Measurements from ENCODE around the gene CBLB. TPM values are rescaled to one million over a fixed set of nuclear protein-coding genes. Genes with fewer than 3 reads are reported as not detected.
A peak's percentile ranks its signal among the peaks of the same experiment; 100 is the strongest.
"Not testable (repeated sequence)": the region's sequence is repeated elsewhere in the genome, so short reads cannot be mapped to it uniquely, and the experiment has no call there.

The CBLB gene
- total RNA-seq, 2 experiments from 2014 or later = 68.8 to 76.3 TPM

GRCh38 chr3:105745046-105745445 is 123.8 kb downstream of the CBLB start:
- Mint-ChIP-seq H3K4me3 (no peak overlapping the region), H3K9me3 (peaks cover 9% of the 10 kb centered on the region), H3K36me3 (ENCODE audit: low read depth) (peaks cover 60% of the 10 kb centered on the region), H3K4me1 (peaks cover 49% of the 10 kb centered on the region), H3K27me3 (no peaks in the 10 kb centered on the region), H3K27ac (no peak overlapping the region)
- no peak for DNase-seq
- CTCF ChIA-PET = no interaction called here
- POLR2A ChIA-PET = no interaction called here

DNA sequence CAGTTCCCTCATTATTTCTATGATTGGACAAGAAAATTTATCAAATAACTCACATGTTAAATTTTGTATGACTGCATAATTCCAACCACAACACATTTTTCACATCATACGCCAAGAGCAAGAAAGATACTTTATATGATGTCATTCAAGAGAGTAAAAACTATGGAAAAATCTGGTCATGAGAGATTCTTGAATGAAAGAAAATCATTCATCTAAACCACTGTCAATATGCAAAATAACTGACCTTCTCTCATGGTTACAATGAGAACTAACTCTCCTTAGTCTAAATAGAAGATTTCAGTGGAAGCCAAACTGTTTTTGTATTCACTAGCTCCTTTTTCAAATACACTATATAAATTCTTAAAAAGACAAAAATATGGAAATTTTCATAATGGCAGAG is 124.6 kb downstream of the CBLB start:
- H3K27me3 Mint-ChIP-seq = no peaks in the 10 kb centered on the region
- ChIA-PET CTCF (interaction anchor here (0.7 kb wide), 1 partner anchor 73 kb away, joined by 3 read pairs; no protein-coding TSS in a partner anchor), POLR2A (no interaction called here)
- no peak overlapping the region for H3K27ac Mint-ChIP-seq
- no peak overlapping the region for H3K4me3 Mint-ChIP-seq
- no peak for DNase-seq
- peaks cover 66% of the 10 kb centered on the region for H3K36me3 Mint-ChIP-seq (ENCODE audit: low read depth)
- peaks cover 11% of the 10 kb centered on the region for H3K9me3 Mint-ChIP-seq
- peaks cover 48% of the 10 kb centered on the region for H3K4me1 Mint-ChIP-seq

GRCh38 chr3:105733356-105733755 is 135.5 kb downstream of the CBLB start:
- no peaks in the 10 kb centered on the region for H3K27me3 Mint-ChIP-seq
- no peak for DNase-seq
- H3K4me3 Mint-ChIP-seq = no peak overlapping the region
- CTCF ChIA-PET = no interaction called here
- peaks cover 50% of the 10 kb centered on the region for H3K36me3 Mint-ChIP-seq (ENCODE audit: low read depth)
- H3K27ac Mint-ChIP-seq = no peak overlapping the region
- no peaks in the 10 kb centered on the region for H3K9me3 Mint-ChIP-seq
- peaks cover 3% of the 10 kb centered on the region for H3K4me1 Mint-ChIP-seq
- POLR2A ChIA-PET = no interaction called here

- Mint-ChIP-seq H3K27me3 (no peaks in the 10 kb centered on the region), H3K9me3 (peaks cover 11% of the 10 kb centered on the region), H3K27ac (no peak overlapping the region), H3K4me3 (no peak overlapping the region), H3K36me3 (ENCODE audit: low read depth) (peaks cover 63% of the 10 kb centered on the region), H3K4me1 (peaks cover 9% of the 10 kb centered on the region)
- ChIA-PET POLR2A (no interaction called here), CTCF (no interaction called here)
- DNase-seq = no peak
Measured at GRCh38 chr3:105731686-105732085, 137.1 kb downstream of the CBLB start.

GRCh38 chr3:105730801-105731354 is 137.9 kb downstream of the CBLB start:
- peaks cover 9% of the 10 kb centered on the region for H3K4me1 Mint-ChIP-seq
- H3K4me3 Mint-ChIP-seq = no peak overlapping the region
- no peaks in the 10 kb centered on the region for H3K27me3 Mint-ChIP-seq
- peaks cover 65% of the 10 kb centered on the region for H3K36me3 Mint-ChIP-seq (ENCODE audit: low read depth)
- H3K9me3 Mint-ChIP-seq = peaks cover 11% of the 10 kb centered on the region
- H3K27ac Mint-ChIP-seq = no peak overlapping the region
- CTCF ChIA-PET = no interaction called here
- DNase-seq = no peak
- POLR2A ChIA-PET = no interaction called here

DNA sequence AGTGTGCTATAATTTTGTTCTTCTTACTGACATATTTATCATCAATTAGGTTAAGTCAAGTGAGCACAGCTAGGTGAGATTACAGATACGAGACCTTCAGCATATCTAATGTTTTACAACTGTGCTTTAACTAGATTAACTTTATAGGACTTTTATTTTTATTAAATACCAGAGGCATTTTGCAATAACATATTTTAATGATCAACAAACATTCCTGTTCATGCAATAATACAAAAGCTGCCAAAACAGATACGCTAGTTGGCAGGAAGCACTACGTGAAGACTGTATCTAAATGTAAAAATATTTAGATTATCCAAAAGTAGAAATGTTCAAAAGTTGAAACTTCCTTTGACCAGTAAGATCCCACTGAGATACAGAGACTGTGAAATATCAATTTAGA is 139.1 kb downstream of the CBLB start:
- H3K27me3 Mint-ChIP-seq = no peaks in the 10 kb centered on the region
- no peak overlapping the region for H3K4me3 Mint-ChIP-seq
- peaks cover 9% of the 10 kb centered on the region for H3K4me1 Mint-ChIP-seq
- ChIA-PET CTCF (no interaction called here), POLR2A (no interaction called here)
- DNase-seq = no peak
- no peak overlapping the region for H3K27ac Mint-ChIP-seq
- peaks cover 11% of the 10 kb centered on the region for H3K9me3 Mint-ChIP-seq
- H3K36me3 Mint-ChIP-seq (ENCODE audit: low read depth) = peaks cover 66% of the 10 kb centered on the region

GRCh38 chr3:105728771-105729312 is 140.0 kb downstream of the CBLB start:
- H3K4me1 Mint-ChIP-seq = peaks cover 14% of the 10 kb centered on the region
- H3K27ac Mint-ChIP-seq = no peak overlapping the region
- H3K27me3 Mint-ChIP-seq = no peaks in the 10 kb centered on the region
- no peak overlapping the region for H3K4me3 Mint-ChIP-seq
- CTCF ChIA-PET = no interaction called here
- DNase-seq = no peak
- peaks cover 67% of the 10 kb centered on the region for H3K36me3 Mint-ChIP-seq (ENCODE audit: low read depth)
- H3K9me3 Mint-ChIP-seq = peaks cover 11% of the 10 kb centered on the region
- POLR2A ChIA-PET = no interaction called here

DNA sequence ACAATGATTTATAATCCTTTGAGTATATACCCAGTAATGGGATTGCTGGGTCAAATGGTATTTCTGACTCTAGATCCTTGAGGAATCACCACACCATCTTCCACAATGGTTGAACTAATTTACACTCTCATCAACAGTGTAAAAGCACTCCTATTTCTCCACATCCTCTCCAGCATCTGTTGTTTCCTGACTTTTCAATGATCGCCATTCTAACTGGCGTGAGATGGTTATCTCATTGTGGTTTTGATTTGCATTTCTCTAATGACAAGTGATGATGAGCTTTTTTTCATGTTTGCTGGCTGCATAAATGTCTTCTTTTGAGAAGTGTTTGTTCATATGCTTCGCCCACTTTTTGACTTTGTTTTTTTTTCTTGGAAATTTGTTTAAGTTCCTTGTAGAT is 141.8 kb downstream of the CBLB start:
- Mint-ChIP-seq H3K36me3 (ENCODE audit: low read depth) (peaks cover 62% of the 10 kb centered on the region), H3K4me1 (peaks cover 24% of the 10 kb centered on the region), H3K9me3 (peaks cover 13% of the 10 kb centered on the region)
- DNase-seq, H3K4me3 Mint-ChIP-seq, H3K27me3 Mint-ChIP-seq, H3K27ac Mint-ChIP-seq, POLR2A ChIA-PET, CTCF ChIA-PET: not testable (repeated sequence)

DNA sequence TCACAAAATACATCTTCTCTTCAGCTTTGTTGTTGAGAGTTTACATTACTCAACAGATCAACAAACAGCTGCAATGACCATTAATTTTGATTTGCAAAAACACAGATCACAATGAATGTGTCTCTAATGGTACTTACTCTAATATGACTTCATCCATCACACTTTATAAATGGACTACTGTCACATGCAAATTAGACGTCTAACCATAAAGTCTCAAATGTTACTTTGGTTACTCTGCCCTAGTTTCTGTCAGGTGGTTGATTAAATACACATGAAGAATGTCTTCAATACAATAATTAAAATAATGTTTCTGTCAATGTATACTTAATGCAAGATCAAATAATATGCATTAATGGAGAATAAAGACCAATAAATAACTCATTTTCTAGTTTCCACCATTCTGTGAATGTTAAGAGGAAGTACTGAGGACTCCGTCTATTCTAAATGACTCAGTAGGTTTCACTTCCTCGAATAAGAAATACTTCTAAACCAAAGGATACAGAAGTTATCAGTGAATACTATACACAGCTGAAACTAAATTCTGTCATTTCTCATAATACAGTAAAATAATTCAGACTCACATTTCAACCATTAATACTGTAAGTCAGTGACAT is 145.8 kb downstream of the CBLB start:
- H3K27me3 Mint-ChIP-seq = no peaks in the 10 kb centered on the region
- H3K27ac Mint-ChIP-seq = peak overlapping the region; percentile 8
- H3K36me3 Mint-ChIP-seq (ENCODE audit: low read depth) = peaks cover 72% of the 10 kb centered on the region
- ChIA-PET CTCF (no interaction called here), POLR2A (no interaction called here)
- H3K4me1 Mint-ChIP-seq = peaks cover 24% of the 10 kb centered on the region
- no peak for DNase-seq
- H3K4me3 Mint-ChIP-seq = no peak overlapping the region
- peaks cover 12% of the 10 kb centered on the region for H3K9me3 Mint-ChIP-seq

DNA sequence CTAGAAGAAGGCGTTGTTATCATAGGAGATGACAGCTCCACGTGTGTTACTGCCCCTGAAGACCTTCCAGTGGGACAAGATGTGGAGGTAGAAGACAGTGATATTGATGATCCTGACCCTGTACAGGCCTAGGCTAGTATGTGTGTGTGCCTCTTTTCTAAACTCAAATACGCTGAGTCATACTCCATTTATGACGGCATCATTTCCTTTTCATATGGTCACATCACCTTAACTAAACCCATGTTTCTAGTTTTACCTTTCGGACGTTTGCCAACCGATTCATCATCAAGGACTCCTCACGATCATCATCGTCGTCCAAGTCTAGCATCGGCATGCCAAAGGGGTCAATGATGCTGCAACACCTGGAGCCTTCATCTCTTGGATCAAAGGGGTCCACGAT is 149.0 kb downstream of the CBLB start:
- Mint-ChIP-seq H3K4me3 (no peak overlapping the region), H3K4me1 (peaks cover 20% of the 10 kb centered on the region), H3K27me3 (no peaks in the 10 kb centered on the region), H3K9me3 (peaks cover 5% of the 10 kb centered on the region), H3K36me3 (ENCODE audit: low read depth) (peaks cover 70% of the 10 kb centered on the region), H3K27ac (no peak overlapping the region)
- CTCF ChIA-PET = no interaction called here
- POLR2A ChIA-PET = no interaction called here
- DNase-seq = no peak

DNA sequence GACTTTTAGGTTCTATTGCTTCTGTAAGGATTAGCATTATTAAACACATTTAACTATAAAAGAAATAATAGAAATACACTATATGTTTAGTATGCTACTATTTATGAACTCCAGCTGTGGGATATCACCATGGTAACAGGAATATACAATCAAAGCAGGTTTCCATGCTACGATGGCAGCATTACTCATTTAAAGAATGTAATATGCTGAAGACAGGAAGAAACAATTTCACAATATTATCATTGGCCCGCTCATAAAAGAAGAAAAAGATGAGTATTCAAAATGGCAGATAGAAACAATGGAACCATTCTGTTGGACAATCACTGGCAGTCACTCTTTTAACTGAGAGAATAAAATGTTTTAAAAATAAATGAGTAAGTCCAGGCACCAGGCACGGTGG is 153.4 kb downstream of the CBLB start:
- H3K4me1 Mint-ChIP-seq = peaks cover 2% of the 10 kb centered on the region
- POLR2A ChIA-PET = no interaction called here

DNA sequence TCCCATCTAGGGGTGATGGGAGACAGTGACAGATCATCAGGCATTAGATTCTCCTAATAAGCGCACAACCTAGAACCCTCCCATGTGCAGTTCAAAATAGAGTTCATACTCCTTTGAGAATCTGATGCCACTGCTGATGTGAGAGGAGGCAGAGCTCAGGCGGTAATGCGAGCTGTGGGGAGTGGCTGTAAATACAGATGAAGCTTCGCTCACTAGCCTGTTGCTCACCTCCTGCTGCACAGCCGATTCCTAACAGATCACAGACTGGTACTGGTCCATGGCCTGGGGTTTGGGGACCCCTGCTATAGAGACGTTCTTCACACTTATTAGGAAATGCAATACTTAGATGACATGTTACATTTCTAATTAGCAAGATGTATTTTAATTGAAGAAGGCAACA is 154.4 kb downstream of the CBLB start:
- CTCF ChIA-PET = interaction anchor here (0.6 kb wide), 1 partner anchor 92 kb away, joined by 4 read pairs; no protein-coding TSS in a partner anchor
- peaks cover 70% of the 10 kb centered on the region for H3K36me3 Mint-ChIP-seq (ENCODE audit: low read depth)
- DNase-seq = no peak
- H3K27me3 Mint-ChIP-seq = no peaks in the 10 kb centered on the region
- peaks cover 8% of the 10 kb centered on the region for H3K9me3 Mint-ChIP-seq
- POLR2A ChIA-PET = no interaction called here
- peaks cover 2% of the 10 kb centered on the region for H3K4me1 Mint-ChIP-seq
- no peak overlapping the region for H3K4me3 Mint-ChIP-seq
- H3K27ac Mint-ChIP-seq = no peak overlapping the region

More for the DNA sequence above, 153.4 kb downstream of the CBLB start:
- Mint-ChIP-seq H3K27ac (no peak overlapping the region), H3K4me3 (no peak overlapping the region), H3K9me3 (peaks cover 2% of the 10 kb centered on the region), H3K27me3 (no peaks in the 10 kb centered on the region), H3K36me3 (ENCODE audit: low read depth) (peaks cover 70% of the 10 kb centered on the region)
- CTCF ChIA-PET = no interaction called here
- no peak for DNase-seq

GRCh38 chr3:105708980-105709379 is 159.8 kb downstream of the CBLB start:
- H3K27me3 Mint-ChIP-seq = no peaks in the 10 kb centered on the region
- POLR2A ChIA-PET = no interaction called here
- H3K4me1 Mint-ChIP-seq = no peaks in the 10 kb centered on the region
- peaks cover 47% of the 10 kb centered on the region for H3K36me3 Mint-ChIP-seq (ENCODE audit: low read depth)
- no peak overlapping the region for H3K4me3 Mint-ChIP-seq
- CTCF ChIA-PET = no interaction called here
- H3K9me3 Mint-ChIP-seq = peaks cover 6% of the 10 kb centered on the region
- H3K27ac Mint-ChIP-seq = no peak overlapping the region
- DNase-seq = no peak

- DNase-seq = no peak
- Mint-ChIP-seq H3K9me3 (peaks cover 6% of the 10 kb centered on the region), H3K4me1 (no peaks in the 10 kb centered on the region), H3K27ac (no peak overlapping the region), H3K36me3 (ENCODE audit: low read depth) (peaks cover 47% of the 10 kb centered on the region), H3K27me3 (no peaks in the 10 kb centered on the region), H3K4me3 (no peak overlapping the region)
- ChIA-PET CTCF (no interaction called here), POLR2A (no interaction called here)
Measured at GRCh38 chr3:105707009-105707408, 161.8 kb downstream of the CBLB start.
